Measurements from ENCODE around the gene SDCCAG8.

SDCCAG8 gene

DNA sequence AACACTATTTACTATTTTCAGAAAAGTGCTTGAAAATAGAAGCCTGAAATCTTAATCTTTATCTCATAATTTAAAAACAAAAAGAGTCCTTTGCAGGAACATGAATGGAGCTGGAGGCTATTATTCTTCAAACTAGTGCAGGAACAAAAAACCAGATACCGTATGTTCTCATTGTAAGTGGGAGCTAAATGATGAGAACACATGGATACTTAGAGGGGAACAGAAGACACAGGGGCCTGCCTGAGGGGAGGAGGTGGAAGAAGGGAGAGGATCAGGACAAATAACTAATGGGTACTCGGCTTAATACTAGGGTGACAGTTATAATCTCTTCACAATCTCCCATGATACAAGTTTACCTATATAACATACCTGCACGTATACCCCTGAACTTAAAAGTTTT lies 176.3 kb downstream of the SDCCAG8 start:
- DNase-seq = no peak

GRCh38 chr1:243433737-243434370 lies 178.0 kb downstream of the SDCCAG8 start:
- no peak for DNase-seq

DNA sequence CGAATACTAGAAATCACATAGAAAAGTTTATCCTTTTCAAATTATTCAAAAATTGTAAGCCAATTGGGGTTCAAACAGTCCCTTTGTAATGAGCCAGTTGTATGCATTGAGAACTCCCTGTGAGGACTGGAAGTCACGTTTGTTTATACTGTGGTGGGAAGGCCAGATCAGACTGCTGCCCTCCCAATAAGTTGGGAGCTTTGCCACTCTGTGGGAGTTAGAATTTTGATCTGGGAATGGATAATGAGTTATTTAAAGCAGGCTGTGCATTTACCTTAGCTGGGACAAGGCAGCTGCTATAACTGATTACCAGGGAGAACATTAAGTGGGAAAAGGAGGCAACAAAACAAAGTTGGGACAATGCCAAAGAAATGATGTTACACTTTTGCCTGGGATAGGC lies 178.8 kb downstream of the SDCCAG8 start:
- DNase-seq = no peak

- DNase-seq = no peak
These were observed 180.0 kb downstream of the SDCCAG8 start for GRCh38 chr1:243435836-243436235.

- DNase-seq = no peak
These were observed 182.3 kb downstream of the SDCCAG8 start for GRCh38 chr1:243438146-243438545.

GRCh38 chr1:243438815-243439214 lies 183.0 kb downstream of the SDCCAG8 start:
- DNase-seq = no peak

DNA sequence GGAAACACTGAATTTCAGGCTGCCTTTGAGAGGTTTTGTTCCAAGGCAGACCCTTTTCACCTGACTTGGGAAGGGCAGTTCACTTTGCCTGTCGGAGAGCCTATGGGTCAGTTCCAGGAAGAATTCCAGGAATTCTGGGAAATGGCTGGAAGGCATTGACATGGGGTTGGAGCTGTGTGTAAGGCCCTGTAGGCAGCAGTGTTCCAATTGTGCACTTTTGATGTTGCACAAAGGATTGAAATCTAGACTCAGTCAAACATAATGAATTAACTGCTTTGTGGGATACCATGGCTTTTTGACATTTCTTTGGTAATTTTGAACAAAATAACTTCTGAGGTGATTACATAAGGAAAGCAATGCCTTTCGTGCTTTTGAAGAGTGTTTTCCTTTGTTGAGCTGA lies 184.6 kb downstream of the SDCCAG8 start:
- DNase-seq = no peak

- no peak for DNase-seq
These were observed 185.8 kb downstream of the SDCCAG8 start for GRCh38 chr1:243441601-243442000.

DNA sequence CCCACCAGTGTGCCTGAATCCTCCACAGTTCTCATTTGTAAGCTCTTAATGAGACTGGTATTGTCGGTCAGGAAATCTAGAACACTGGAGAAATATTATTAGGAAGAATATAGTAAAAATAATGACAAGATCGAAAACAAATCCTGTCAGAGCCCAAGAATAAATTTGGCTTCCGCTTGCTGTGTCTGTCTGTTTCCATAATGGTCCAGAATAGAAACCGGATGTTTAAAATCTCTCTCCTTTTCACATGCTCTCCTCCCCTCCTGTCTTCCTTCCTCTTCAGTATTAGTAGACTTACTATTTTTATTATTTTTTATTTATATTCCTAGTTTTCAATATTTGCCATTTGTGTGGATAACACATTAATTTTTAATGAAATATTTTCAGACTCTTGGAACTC lies 187.7 kb downstream of the SDCCAG8 start:
- no peak for DNase-seq

GRCh38 chr1:243447347-243447746 lies 191.5 kb downstream of the SDCCAG8 start:
- no peak for DNase-seq

DNA sequence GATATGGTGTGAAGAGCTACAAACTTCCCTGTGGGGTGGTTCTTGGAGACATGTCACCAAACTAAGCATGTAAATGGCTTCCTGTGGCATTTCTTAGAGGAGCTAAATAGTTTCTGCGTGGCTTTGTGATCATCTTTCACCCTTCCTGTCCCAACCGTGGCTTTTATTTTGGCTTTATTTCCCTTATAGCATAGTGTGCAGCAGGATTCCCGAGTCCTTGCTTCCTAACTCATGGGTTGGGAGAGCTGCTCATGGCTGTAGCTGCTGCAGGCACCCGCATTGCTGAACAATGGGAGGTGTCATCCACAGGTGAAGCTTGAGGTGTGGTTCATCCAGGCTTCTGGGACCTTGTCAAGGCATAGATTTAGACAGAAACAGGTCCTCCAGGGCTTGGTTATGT lies 192.0 kb downstream of the SDCCAG8 start:
- DNase-seq = no peak

- DNase-seq = no peak
These were observed 193.5 kb downstream of the SDCCAG8 start for GRCh38 chr1:243449373-243449772.

- no peak for DNase-seq
These were observed 196.3 kb downstream of the SDCCAG8 start for GRCh38 chr1:243452092-243452491.

- no peak for DNase-seq
These were observed 198.6 kb downstream of the SDCCAG8 start for GRCh38 chr1:243454328-243454997.

GRCh38 chr1:243455760-243456651 lies 200.2 kb downstream of the SDCCAG8 start:
- no peak for DNase-seq

DNA sequence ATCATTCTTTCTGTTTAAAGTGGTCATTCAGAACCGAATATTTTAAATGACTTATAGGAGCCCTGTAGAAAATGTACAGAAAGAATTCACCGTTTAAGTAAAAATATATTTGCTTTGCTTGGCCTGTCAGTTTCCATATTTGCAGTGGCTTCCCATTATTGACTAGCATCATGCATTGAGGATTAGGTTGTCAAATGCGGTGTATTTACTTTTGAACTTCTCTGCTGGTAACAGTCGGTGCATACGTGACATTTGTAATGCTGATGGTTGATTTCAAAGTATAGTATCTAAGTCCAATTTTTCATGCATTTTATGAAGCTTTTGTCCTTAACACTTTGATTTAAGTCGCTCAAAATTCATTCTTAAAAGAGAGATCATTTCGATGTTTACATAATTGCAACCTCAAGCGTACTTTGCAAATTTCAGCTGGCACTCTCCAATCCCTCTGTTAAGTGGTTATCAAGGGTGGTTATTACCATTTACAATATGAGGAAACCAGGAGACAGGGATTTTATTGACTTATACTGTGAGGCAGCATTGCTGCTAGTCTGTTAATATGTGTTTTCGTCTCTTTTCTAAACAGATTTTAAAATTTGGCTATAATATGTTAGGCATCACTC lies 201.6 kb downstream of the SDCCAG8 start:
- DNase-seq = no peak

GRCh38 chr1:243459059-243459458 lies 203.2 kb downstream of the SDCCAG8 start:
- DNase-seq = no peak

DNA sequence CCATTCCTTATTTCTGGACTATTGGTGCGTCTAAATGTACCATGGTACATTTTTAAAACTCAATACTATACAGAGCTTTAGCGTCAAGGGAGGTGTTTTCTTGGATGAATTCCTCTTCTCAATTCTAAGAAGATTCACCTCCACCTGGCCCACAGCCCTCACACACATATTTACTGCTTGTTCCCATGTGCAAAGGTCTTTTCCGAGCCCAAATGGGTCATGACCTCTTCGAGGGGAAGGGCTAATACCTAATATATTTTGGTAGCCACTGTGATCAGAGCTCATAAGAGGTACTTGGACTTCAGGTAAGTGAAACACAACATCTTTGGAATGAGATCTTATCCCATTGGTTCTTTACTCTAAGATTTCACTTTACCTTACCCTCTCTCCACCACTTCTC lies 205.9 kb downstream of the SDCCAG8 start:
- no peak for DNase-seq

GRCh38 chr1:243462929-243463697 lies 207.3 kb downstream of the SDCCAG8 start:
- no peak for DNase-seq

DNA sequence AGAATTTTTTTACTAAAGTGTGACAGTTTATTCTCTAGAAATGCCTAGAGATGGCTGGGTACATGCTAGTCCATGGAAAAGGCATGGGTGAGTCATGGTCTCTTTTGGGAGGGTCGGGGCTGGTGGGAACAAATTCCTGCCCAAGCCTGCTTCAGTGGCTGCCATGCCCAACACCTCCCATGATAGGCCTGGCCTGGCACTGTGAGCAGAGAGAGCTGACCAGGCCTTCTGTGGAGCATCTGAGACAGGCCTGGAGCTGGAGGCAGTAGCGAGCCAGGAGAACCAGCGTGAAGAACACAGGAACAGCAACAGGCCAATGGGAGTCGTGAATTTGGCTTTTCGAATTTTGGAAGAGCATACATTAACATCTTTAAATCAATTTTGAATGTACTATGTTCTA lies 209.2 kb downstream of the SDCCAG8 start:
- no peak for DNase-seq

- no peak for DNase-seq
These were observed 209.9 kb downstream of the SDCCAG8 start for GRCh38 chr1:243465738-243466137.

DNA sequence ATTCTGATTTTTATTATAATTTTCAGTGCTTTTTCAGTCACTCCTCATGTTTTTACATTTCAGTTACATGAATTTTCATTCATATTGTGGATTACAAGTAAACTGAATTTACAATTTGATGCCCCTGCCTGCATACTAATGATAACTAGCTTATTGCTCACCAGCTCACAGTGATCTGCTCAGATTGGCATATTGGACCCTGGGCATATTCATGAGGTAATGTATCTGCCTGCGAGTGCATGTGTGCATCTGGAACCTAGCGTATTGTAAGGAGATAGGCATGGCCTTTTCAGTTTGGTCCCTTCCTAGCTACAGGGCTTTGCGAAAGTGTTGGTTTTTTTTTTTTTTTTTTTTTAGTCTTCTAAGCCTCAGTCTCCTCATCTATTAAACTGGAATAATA lies 213.7 kb downstream of the SDCCAG8 start:
- DNase-seq = no peak

- no peak for DNase-seq
These were observed 214.7 kb downstream of the SDCCAG8 start for GRCh38 chr1:243470502-243470901.

Measured in NCI-H2029 treated with DMSO at 0.1 percent for 48 hours (cell line).